Stimulated activated CD4-positive, alpha-beta T cell treated with anti-CD3 and anti-CD28 coated beads, Interleukin-4, amount 100 ng/mL, for 1 hour (primary cell): ENCODE results near the gene PRRG3.
A peak's percentile ranks its signal among the peaks of the same experiment; 100 is the strongest.
"Not testable (repeated sequence)": the region's sequence is repeated elsewhere in the genome, so short reads cannot be mapped to it uniquely, and the experiment has no call there.

Source experiments
- DNase-seq: peaks from one replicate; pipeline ENCODE4 v3.0.0-alpha.2; 2020

The PRRG3 gene

GRCh38 chrX:151694661-151695582 lies at the start of gene PRRG3:
Gene PRRG3 (plus strand): TSS chrX:151695458. CDS start chrX:151698815, 3,357 bp downstream.
- no peak for DNase-seq

DNA sequence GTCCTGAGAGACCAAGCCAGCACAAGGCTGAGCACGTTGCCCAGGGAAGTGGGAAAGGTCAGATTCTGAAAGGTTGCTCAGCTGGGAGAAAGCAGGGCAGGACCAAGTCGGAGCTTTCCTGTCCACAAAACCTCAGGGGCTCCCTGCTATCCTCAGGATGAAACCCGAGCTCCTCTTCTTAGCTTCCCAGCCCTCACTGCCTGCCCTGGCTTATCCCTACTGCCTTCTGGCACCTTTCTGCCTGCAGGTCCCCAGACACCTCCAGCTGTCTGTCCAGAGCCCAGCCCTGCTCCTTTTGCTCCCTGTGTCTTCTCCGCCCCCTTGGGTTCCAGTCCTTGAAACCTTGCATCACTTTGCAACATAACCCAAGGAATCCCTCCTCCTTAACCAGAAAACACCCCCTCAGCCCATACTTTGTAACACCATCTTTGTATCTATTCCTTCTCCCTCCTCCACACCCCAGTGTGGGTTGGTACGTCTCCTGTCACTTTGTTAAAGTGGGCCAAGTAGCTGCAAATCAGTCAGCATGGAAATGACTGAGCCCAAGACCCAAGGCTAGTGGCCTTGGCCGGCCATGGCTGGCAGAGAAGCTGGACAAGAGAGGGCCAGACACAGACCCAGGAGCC lies 20.0 kb upstream of the PRRG3 start:
- DNase-seq: no peak

- no peak for DNase-seq
Measured at GRCh38 chrX:151676196-151676595, 19.1 kb upstream of the PRRG3 start.

DNA sequence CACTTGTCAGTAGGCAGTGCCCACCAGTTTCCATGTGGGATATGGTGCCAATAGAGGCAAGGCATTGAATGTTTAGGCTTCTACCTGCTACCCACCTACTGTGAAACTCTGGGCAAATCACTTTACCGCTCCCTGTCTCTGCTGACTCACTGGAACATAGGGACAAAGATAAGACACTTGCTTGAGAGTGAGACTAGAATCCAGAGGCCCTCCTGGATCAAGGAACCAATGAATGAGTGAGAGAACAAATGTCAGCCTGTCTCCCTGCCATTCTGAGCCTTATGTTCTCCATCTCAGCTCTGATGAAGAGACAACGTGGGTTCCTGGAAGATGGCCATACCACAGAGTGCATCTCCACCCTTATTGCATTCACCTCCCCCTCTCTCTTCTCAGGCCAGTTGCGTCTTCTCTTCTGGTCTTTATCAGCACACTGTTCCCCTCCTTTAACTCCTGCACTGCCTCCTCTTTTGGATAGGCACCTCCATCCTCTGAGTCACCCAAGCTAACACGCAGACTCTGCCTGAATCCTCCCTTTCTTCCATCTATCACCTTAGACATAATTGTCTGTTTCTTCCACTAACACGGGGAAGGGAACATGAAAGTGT lies 15.4 kb upstream of the PRRG3 start:
- no peak for DNase-seq

DNA sequence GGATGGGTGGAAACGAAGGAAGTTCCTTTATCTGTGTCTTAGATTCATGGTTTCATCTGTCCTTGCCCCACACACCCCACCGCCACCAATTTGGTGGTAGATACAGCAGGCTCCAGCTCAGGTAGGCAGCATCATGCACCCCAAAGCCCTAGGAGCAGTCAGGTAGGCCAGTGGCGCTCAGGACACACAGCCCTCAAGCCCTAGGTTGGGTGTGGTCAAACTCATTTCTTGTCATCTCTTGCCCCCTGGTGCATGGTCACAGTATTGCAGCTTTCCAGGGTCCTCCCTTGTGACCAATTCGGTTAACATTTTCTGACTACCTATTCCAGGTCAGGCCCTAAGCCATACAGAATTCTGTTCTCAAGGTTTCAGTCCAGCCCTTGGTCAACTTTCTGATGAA lies 14.5 kb upstream of the PRRG3 start:
- DNase-seq: peak; percentile 54

DNA sequence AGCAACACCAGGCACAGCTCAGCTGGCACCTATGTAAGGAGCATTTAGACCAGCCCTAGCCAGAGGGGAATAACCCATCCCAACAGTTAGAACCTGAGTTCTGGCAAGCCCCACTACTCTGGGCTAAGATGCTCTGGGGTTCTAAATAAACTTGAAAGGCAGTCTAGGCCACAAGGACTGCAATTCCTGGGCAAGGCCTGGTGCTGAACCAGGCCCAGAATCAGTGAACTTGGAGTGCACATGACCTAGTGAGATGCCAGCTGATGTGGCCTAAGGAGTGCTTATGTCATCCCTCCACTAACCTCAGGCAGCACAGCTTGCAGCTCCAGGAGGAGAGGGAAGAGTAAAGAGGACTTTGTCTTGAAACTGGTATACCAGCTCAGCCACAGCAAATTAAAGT lies 7.6 kb upstream of the PRRG3 start:
- DNase-seq: no peak

DNA sequence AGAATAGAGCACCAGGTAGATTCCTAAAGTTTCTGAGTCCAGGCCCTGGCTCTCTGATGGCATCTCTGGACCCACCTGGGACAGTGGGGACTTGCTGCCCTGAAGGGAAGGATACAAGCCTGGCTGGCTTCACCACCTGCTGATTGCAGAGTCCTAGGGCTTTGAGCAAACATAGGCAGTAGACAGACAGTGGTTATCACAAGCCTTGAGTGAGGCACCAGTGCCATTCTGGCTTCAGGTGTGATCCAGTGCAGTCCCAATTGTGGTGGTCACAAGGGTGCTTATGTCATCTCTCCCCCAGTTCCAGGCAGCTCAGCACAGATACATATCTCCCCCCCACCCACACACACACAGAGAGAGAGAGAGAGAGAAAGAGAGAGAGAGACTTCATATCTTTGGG lies 6.6 kb upstream of the PRRG3 start:
- no peak for DNase-seq

GRCh38 chrX:151692825-151693224 lies 2.4 kb upstream of the PRRG3 start:
- no peak for DNase-seq

GRCh38 chrX:151694121-151694520 lies 1.1 kb upstream of the PRRG3 start:
- no peak for DNase-seq

DNA sequence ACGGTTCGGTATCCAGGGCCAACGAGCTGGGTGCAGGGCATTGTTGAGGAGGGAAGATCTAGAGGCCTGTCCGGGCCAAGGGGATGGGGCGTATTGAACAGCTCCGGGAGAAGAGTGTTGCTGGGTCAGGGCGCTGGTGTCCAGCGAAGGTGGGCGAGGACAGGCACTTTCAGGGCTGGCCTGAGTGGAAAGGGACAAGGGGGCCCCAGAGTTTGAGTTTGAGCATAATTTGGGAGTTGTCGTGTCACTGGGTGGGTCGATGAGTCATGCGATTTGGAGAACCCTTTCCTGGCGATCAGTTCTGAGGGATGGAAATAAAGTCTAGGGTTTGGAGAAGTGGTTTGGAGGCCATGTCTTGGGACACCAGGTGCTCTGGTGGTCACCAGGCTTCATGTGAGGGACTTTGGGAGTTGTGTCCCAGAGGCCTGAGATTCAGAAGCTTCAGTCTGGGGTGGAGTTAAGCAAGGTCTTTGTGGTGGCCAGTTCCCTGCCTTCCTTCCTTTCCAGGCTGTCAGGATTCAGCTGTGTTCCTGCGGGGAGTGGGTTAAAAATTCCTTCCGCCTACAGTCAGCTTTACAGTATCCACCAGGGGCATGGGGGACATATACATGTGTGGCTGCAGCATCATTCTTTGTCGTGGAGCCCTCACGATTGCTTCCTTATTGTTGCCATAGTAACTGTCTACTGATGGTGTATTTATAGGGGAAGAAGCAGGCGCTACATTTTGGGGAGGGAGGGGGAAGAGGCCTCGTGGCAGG lies 504 bp downstream of the PRRG3 start:
- no peak for DNase-seq

GRCh38 chrX:151697082-151697481 lies 1.8 kb downstream of the PRRG3 start:
- not testable (repeated sequence) for DNase-seq

DNA sequence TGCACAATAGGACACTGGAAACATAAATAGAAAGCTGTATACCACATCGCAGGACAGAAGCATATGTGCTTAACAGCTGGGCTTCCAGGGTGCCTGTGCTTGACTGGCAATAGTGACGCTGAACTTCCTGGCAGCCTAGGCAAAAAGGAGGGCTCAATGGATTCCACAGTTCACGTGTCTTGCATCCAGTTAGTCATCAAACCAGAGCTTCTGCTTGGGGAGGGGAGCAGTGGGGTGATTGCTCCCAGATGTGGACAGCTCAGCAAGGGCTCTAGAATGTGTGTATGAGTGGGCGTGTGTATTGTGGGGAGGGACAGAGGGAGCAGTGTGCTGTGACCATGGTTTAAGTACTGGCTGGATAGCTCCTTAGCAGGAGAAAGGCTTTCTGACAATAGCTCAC lies 2.3 kb downstream of the PRRG3 start:
- DNase-seq: no peak

- DNase-seq: no peak
Measured at GRCh38 chrX:151698485-151698884, 3.2 kb downstream of the PRRG3 start.

DNA sequence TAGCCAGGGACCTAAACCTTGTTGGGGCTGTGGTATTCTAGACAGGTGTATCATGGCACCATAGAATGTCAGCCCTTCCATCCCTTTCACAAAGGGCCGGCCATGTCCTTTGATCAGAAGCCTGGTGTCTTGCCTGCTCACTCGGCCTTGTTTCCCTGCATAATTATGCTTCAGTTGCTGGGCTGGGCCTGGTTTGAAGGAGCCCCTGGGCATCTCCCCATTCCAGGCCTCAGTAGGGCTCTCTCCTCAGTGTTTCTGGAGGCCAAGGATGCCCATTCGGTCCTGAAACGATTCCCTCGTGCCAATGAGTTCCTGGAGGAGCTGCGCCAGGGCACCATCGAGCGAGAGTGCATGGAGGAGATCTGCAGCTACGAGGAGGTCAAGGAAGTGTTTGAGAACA lies 4.5 kb downstream of the PRRG3 start:
- DNase-seq: no peak

GRCh38 chrX:151700581-151700980 lies 5.3 kb downstream of the PRRG3 start:
- DNase-seq: no peak

GRCh38 chrX:151701071-151701470 lies 5.8 kb downstream of the PRRG3 start:
- DNase-seq: no peak

- no peak for DNase-seq
Measured at GRCh38 chrX:151701531-151701930, 6.3 kb downstream of the PRRG3 start.

DNA sequence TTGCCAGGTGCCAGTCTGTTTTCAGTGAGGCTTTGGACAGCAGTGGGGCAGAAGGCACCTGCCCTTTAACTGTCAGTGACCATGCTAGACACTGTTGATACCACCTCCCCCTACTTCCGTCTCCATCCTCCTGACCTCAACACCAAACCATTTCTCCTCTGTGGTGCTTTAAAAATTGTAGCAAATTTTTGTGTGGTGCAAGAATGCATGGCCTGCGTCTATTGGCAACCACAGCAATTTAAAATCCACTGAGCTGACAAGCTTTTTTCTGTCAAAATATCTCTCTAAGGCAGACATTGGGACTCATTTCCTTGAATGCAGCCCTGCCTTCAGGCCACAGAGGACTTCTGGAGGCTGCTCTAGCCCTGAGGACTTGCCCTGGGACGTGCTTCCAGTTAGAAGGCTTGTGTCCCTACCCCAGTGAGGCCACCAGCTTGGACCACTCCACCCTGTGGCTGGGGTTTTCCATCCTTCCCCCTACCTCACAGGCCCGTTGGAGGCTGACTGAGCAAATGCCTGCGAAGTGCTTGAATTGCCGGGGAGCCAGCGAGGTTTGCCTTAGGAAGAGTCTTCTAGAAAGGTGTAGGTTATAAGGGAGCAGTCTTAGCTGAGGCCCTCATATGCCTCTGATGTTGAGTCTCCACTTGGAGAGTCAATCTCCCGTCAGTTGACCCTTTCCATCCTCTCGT lies 6.9 kb downstream of the PRRG3 start:
- DNase-seq: no peak

DNA sequence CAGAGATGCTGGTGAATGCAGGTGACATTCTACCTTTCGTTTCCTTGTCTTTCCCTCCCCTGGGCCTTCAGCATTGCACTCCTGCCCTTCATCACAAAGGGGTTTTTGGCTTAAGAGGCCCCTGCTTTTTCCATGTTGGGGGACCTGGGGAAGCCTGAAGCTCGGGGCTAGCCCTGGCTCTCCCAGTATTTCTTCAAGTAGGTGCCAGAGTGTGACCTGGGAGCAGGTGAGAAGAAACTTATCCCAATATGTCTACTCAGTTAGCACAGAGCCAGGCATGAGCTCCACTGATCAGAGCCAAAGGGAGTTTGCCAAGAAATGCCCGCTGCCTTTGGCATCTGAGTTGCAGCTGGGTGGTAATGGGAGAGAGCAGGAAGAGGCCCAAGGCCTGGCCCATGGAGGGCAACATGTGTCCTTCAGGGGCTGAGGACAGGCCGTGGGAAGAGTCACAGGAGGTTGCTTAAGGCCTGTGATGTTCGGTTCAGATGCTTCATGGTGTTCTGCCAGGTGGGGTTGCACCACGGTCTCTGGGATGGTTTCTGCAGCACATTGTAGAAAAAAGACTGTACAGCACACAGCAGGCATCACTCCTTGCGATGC lies 7.6 kb downstream of the PRRG3 start:
- DNase-seq: no peak

- no peak for DNase-seq
Measured at GRCh38 chrX:151703487-151703886, 8.2 kb downstream of the PRRG3 start.

DNA sequence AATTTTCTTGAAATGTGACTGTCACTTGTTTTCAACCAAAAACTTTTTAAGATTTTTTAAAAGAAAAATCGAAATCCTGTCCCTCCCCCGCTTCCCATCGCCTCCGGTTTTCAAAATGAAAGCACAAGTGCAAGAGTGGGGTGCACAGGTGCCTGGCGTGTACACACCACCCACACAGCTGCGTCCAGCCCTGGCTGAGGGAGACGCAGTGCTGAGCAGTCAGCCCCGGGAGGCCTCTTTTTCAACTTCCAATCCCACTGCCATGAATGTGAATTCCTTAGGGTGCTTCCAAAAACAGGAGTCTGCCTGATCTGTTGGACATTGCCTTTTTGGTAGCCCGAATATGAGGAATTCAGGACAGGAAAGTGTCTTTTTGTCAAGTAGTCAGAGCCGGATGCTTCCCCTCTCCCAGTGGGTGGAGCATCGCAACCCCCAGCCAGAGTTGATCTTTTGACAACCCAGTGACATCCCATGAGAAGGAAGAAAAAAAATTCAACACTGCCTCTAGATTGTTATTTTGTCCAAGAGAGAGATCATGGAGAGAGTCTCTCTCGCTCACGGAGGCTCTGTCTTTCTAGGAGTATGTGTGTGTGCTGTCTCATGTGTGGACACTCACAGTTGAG lies 8.9 kb downstream of the PRRG3 start:
- no peak for DNase-seq

DNA sequence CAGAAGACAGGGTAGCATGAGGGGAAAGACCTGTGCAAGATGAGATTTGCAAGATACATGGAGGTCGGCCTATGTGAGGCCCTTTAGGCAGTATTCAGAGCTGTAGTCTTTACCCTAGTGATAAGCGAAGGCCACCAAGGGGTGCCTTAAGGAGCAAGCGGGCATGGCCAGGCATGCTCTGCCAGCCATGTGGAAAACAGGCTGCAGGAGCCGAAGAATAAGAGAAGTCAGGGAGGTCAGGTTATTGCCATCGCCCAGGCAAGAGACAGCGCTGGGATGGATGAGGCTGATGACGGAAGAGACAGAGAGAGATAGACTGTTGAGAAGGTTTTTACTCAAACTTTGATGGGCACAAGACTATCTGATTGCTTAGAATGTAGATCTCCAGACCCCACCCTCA lies 13.6 kb downstream of the PRRG3 start:
- no peak for DNase-seq
